ENCODE data around the gene DGCR6L.
"Not testable (repeated sequence)": the region's sequence is repeated elsewhere in the genome, so short reads cannot be mapped to it uniquely, and the experiment has no call there.

Gene DGCR6L

DNA sequence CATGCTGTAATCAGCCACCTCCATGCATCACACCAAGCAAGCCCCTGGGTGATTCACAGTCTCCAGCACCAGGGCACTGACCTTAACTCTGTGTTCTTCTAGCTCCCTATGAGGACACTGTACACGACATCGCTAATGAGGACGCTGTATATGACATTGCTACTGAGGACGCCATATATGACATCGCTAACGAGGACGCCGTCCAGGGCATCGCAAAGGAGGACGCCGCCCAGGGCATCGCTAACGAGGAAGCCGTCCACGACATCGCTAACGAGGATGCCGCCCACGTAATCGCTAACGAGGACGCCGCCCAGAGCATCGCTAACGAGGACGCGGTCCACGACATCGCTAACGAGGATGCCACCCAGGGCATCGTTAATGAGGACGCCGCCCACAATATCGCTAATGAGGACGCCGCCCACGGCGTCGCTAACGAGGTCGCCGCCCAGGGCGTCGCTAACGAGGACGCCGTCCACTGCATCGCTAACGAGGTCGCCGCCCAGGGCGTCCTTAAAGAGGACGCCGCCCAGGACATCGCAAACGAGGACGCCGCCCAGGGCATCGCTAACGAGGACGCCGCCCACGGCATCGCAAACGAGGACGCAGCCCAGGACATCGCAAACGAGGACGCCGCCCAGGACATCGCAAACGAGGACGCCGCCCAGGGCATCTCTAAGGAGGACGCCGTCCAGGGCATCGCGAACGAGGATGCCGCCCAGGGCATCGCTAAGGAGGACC, 34.5 kb upstream of the DGCR6L start:
- FAIRE-seq (no peak), DNase-seq (ENCODE audit: insufficient read length, low spot score) (no peak)
- TF ChIP-seq POU2F2 (IDR thresholded peaks at IDR 0.05; ENCODE audit: low read depth, low read length) (no peak), TAF1 (IDR thresholded peaks at IDR 0.05; ENCODE audit: low read depth, low read length) (no peak), POLR2AphosphoS5 (IDR thresholded peaks at IDR 0.05; ENCODE audit: low read depth, low read length) (no peak), PAX5 (IDR thresholded peaks at IDR 0.05; ENCODE audit: insufficient read depth, low read length, severe bottlenecking) (no peak), POLR2A (IDR thresholded peaks at IDR 0.05; ENCODE audit: low read depth, low read length) (no peak), SPI1 (IDR thresholded peaks at IDR 0.05; ENCODE audit: low read depth, low read length) (no peak)

DNA sequence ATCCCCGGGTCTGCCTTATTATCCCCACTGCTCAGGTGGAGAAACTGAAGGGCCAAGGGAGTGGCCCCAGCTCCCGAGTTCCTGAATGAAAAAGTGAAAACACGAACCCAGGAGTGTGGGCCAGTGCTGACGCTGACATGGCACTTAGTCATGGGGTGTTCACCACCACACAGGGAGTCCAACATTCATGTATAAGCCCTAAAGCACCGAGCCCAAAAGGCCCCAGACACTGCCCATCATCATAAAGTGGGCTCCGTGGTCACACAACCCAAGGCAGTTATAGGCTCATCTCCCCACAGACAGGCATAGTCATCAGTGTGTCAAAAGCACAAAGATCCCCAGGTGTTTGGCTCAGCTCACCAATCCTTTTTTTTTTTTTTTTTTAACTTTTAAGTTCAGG, 32.7 kb upstream of the DGCR6L start:
- DNase-seq (ENCODE audit: insufficient read length, low spot score); FAIRE-seq: not testable (repeated sequence)

DNA sequence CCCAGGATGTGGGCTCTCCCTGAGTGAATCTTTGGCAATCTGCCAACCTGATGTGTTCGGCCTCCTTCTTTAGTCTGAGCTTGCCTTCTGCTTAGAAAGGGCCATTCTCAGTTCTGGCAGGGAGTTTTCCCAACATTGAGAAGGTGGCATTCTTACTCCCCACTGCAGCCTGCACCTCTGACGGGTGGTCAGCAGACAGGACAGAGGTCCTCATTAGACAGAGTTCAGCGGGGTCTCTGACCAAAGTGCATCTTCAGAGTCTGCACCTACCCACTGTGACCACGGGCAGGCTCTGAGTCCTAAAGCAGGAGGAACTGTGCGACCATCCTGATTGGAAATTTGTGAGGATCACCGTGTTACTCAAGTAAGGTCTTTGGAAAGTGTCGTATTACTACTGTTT, 26.7 kb upstream of the DGCR6L start:
- FAIRE-seq; DNase-seq (ENCODE audit: insufficient read length, low spot score): not testable (repeated sequence)

DNA sequence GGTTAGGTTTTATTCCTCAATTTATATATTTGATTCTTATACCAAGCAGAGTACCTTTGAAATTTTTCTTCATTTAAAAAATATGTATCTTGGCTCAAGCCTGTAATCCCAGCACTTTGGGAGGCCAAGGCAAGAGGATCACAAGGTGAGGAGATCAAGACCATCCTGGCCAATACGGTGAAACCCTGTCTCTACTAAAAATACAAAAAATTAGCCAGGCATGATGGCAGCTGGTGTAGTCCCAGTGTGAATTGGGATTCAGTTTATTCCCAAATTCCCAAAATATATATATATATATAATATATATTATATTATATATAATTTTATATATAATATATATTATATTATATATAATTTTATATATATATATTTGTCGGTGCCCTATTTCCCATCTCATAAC, 18.4 kb upstream of the DGCR6L start:
- FAIRE-seq; DNase-seq (ENCODE audit: insufficient read length, low spot score): not testable (repeated sequence)

DNA sequence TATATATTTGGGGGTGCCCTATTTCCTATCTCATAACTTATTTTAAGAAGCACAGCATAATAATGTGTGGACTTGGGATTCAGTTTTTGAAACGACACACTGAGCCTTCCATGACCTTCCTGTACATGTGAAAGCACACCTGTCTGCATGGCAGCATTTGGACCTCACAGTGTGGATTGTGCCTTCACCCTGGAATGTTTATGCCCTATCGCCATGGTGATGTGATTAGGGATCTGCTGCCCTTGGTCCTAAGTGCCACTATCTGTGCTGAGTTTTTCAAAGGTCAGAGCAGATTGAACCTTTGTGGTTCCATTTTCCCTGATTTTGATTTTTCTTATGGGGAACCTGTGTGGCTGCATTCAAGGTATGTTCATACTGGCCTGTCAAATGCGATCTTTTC, 17.9 kb upstream of the DGCR6L start:
- not testable (repeated sequence) for FAIRE-seq; DNase-seq (ENCODE audit: insufficient read length, low spot score)

DNA sequence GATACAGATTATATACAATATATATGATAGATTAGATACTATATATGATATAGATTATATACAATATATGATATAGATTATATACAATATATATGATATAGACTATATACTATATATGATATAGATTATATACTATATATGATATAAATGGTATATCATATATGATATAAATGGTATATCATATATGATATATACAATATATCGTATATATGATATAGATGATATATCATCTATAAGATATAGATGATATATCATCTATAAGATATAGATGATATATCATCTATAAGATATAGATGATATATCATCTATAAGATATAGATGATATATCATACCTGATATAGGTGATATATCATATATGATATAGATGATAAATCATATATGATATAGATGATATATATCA, 16.7 kb upstream of the DGCR6L start:
- DNase-seq (ENCODE audit: insufficient read length, low spot score); FAIRE-seq: not testable (repeated sequence)

DNA sequence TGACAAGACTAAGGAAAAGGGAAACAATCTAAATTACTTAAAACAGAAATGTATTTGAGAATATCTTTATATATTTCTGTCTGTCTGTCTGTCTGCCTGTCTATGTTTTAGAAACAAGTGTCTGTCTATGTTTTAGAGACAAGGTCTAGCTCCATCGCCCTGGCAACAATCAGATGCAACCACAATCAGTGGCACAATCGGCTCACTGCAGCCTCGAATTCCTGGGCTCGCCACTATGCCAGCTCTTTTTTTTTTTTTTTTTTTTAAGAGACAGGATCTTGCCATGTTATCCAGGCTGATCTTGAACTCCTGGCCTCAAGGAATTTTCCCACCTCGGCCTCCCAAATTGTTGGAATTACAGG, 8.7 kb upstream of the DGCR6L start:
- not testable (repeated sequence) for DNase-seq (ENCODE audit: insufficient read length, low spot score); FAIRE-seq

DNA sequence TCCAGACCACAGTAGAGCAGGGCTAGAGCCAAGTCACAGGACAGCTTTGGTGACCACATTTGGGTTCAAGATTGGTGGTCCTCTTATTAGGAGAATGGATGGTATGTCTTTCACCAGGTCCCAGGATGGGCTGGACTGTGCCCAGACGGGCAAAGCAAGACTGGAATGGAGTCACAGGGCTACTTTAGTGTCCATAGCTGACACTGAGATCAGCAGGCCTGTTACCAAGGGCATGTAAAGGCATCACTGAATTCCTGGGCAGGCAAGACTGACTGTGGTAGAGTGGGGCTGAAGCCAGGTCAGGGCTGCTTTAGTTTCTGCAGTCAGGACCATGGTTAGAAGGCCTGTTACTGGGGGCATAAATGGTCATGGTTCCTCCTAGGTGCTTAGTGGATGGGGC, 6.1 kb upstream of the DGCR6L start:
- FAIRE-seq; DNase-seq (ENCODE audit: insufficient read length, low spot score): not testable (repeated sequence)

DNA sequence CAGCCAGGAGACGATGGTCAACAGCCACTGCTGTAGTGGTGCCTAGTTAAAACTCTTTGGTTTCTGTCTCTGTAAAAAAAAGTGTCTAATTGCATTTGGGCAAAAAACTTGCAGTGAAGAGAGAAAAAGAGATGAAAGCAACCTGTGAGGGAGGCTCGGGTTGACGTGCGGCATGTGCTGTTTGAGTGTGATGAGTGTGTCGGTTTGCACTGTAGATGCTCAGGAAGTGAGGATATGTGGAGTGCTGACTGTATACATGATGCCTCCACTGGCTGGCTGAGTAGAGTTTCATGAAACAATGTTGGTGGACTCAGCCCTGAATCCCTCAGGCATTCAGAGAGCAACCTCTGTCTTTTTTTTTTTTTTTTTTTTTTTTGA, 4.3 kb upstream of the DGCR6L start:
- FAIRE-seq: no peak
- TF ChIP-seq TAF1 (IDR thresholded peaks at IDR 0.05; ENCODE audit: low read depth, low read length) (no peak), SPI1 (IDR thresholded peaks at IDR 0.05; ENCODE audit: low read depth, low read length) (no peak), PAX5 (IDR thresholded peaks at IDR 0.05; ENCODE audit: insufficient read depth, low read length, severe bottlenecking) (no peak), POU2F2 (IDR thresholded peaks at IDR 0.05; ENCODE audit: low read depth, low read length) (no peak), POLR2A (IDR thresholded peaks at IDR 0.05; ENCODE audit: low read depth, low read length) (no peak), POLR2AphosphoS5 (IDR thresholded peaks at IDR 0.05; ENCODE audit: low read depth, low read length) (no peak)
- no peak for DNase-seq (ENCODE audit: insufficient read length, low spot score)

DNA sequence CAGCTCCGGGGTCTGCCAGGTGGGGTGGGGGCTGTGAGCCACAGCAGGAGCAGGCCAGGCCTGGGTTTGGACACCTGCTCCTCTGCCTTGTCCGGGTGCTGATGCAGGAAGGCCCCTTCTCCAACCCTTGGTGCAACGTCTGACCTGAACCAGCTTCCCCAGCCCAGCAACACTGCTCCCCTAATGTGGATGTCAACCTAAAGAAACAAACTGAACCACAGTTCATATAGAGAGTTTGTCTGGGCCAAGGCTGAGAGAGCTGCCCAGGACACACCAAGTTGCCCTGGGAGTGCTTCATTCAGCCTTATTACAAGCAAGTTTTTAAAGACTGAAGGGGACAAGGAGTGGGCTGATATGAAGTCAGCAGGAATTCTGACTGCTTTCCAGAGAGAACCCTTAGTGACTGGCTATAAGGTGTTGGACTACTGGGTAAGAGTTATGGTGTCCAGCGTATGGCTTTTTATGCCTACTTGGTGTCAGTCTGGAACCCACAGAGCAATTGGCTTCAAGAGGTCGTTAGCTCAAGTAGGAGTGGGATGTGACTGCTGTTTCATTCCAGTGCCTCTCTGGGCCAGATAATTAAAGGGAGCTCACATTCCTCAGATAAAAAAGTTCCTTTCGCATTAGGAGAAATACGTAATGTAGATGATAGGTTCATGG, 1.8 kb upstream of the DGCR6L start:
- DNase-seq (ENCODE audit: insufficient read length, low spot score); FAIRE-seq: not testable (repeated sequence)

DNA sequence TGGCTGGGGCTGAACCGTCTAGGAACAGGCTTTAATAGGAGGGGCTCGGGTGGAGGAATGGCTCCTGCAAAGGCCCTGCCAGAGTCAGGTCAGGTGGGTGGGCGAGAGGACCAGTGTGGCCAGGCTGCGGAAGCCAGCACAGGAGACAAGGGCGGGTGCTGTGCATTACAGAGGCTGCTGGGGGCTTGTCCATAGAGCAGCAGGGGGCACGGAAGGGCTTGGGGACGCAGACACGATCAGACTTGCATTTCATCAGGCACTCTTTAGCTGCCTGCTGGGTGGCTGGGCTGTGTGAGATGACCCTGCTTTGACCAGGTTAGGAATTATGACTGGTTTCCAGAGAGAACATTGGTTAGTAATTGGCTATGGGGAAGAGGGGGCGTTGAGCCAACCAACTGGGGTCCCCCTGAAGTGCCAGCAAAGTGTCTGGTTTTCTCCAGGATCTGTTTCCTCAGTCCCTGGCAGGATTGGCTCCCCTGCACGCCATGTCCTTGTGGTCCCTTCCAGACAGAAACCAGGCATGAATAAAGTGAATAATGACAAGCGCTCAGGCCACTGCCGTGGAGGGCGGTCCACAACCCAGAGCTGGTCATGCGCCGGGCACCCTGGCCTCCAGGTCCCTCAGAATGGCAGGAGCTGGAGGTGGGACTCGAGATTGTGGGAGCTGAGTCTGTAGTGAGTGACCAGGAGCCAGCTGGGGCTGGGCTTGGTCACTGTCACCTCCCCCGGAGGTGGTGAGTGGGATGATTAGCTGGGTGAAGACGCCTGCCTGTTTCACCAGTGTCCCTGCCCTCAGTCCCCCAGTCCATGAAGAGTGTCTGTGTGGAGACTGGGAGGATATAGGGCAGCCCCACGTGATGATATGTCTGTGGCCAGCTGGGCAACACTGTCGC, 1.0 kb upstream of the DGCR6L start:
- FAIRE-seq: peak; percentile 9
- DNase-seq (ENCODE audit: insufficient read length, low spot score): not testable (repeated sequence)

DNA sequence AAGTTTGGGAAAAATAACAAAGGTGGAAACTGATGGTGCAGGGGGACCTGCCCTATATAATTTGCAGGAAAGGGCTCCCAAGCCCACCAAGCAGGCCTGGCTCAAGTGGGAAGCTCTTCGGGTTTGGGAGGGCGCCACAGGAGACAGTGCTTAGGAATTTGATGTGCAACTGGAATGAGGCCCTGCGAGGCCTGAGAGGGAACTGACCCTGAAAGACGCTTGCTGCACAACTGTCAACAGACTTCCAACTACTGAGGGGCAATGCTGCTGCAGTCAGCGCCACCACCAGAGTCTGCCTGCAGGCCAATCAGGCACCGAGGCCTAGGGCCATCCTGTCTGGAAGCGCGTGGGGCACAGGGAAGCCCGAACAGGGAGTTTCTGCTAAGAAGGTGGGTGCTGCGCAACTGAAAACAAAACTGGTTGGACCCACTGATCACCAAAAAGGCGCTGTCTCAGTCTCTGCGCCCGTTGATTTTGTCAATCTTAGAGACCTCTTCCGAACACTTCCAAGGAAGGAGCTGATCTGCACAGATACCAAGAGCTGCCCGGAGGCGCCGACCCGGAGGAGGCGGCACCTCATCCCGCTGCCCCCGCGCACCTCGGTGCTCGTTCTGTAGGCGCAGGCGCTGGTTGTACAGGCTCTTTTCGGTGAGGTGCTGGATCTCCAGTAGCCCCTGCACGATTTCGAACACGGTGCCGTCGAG, 667 bp downstream of the DGCR6L start:
- DNase-seq (ENCODE audit: insufficient read length, low spot score) (no peak), FAIRE-seq (peak; percentile 87)
- TF ChIP-seq POLR2A (IDR thresholded peaks at IDR 0.05; ENCODE audit: low read depth, low read length): no peak
- no peak for TF ChIP-seq POU2F2 (IDR thresholded peaks at IDR 0.05; ENCODE audit: low read depth, low read length)
- no peak for TF ChIP-seq TAF1 (IDR thresholded peaks at IDR 0.05; ENCODE audit: low read depth, low read length)
- no peak for TF ChIP-seq SPI1 (IDR thresholded peaks at IDR 0.05; ENCODE audit: low read depth, low read length)
- no peak for TF ChIP-seq PAX5 (IDR thresholded peaks at IDR 0.05; ENCODE audit: insufficient read depth, low read length, severe bottlenecking)
- no peak for TF ChIP-seq POLR2AphosphoS5 (IDR thresholded peaks at IDR 0.05; ENCODE audit: low read depth, low read length)

DNA sequence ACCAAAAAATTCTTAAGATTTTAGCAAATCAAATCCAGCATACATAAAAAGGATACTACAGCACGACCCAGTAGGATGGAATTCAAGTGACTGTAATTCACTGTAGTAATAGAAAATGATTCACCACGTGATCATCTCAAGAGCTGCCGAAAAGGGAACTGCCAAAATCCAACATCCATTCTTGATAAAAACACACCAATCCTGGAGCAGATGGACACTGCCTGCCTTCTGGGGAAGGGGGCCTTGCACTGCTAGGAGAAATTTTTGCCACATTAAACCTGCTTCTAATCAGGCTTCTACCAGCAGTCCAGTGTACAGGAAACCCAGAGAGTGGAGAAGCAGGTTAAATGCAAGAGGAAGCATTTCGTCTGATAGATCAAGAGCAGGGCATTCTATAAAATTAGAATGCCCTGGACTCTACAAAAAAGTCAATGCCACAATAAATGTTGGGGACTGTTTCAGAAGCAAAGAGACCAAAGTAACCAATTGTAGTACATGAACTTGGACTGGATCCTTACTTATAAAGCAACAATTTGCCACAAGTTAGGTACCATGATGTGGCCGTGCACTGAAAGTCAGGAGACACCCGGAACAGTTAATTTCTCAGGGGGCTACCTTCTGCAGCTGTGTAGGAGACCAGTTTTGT, 1.7 kb downstream of the DGCR6L start:
- not testable (repeated sequence) for FAIRE-seq

DNA sequence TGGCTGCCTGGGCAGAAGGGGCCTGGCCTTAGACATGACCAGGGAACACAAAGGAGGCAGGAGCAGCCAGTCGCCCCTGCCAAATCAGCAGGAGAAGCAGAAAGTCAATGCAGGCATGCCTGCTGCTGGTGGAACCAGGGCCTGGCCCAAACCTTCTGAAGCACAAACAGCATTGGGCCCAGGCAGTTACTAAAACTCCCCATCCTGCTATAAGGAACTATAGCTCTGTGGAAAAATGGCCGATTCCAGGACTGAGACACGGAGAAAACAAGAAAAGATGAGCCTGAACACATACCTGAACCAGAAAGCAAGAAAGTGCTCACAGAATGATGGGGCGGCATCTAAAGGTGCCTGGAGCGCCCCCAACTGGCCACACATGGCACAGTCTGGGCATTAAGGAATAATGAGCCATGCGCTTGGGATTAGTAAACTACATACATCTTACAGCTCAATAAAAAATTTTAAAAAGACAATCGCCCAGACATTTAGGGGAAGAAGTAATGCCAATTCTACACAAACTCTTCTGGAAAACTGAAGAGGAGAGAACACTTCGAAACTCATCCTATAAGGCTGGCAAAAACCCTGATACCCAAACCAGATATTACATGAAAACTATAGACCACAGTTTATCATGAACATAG, 2.3 kb downstream of the DGCR6L start:
- FAIRE-seq: peak; percentile 77

More for the DNA sequence above, 1.7 kb downstream of the DGCR6L start:
- DNase-seq (ENCODE audit: insufficient read length, low spot score): not testable (repeated sequence)

More for the DNA sequence above, 2.3 kb downstream of the DGCR6L start:
- DNase-seq (ENCODE audit: insufficient read length, low spot score): not testable (repeated sequence)

Measured in GM12891 (cell line).